Neural progenitor cell (in vitro differentiated cells): ENCODE results near the gene L3MBTL1. TPM values are rescaled to one million over a fixed set of nuclear protein-coding genes. Genes with fewer than 3 reads are reported as not detected.

Source experiments
- DNase-seq: peaks from one replicate; pipeline ENCODE4 v3.0.0-alpha.2; 2016; ENCODE audit warnings: low spot score
- H2AFZ ChIP-seq: fragments of 200-600 bp; sonication (generic); replicated peaks from 2 replicates; pipeline ENCODE4 v1.6.1; 2016; ENCODE audit warnings: antibody characterized with exemption
- H3F3A ChIP-seq: fragments of 200-600 bp; sonication (generic); 2 replicates; pipeline ENCODE4 v1.6.1; 2016; ENCODE audit warnings: antibody characterized with exemption, low read depth
- H3K27ac ChIP-seq: fragments of 200-600 bp; sonication (generic); 2 replicates; pipeline ENCODE4 v1.5.1; 2016; ENCODE audit warnings: mild to moderate bottlenecking
- H3K27me3 ChIP-seq: fragments of 200-600 bp; sonication (generic); 2 replicates; pipeline ENCODE4 v1.6.1; 2016; ENCODE audit warnings: mild to moderate bottlenecking, moderate library complexity
- H3K36me3 ChIP-seq: fragments of 200-600 bp; sonication (generic); 2 replicates; pipeline ENCODE4 v1.5.1; 2016
- H3K4me1 ChIP-seq: fragments of 200-600 bp; sonication (generic); 2 replicates; pipeline ENCODE4 v1.6.1; 2016; ENCODE audit warnings: mixed run types
- H3K4me2 ChIP-seq: fragments of 200-600 bp; sonication (generic); 2 replicates; pipeline ENCODE4 v1.6.1; 2016
- H3K4me3 ChIP-seq: fragments of 200-600 bp; sonication (generic); 2 replicates; pipeline ENCODE4 v1.5.1; 2016
- H3K79me2 ChIP-seq: fragments of 200-600 bp; sonication (generic); 2 replicates; pipeline ENCODE4 v1.6.1; 2016; ENCODE audit warnings: low read depth
- H3K9ac ChIP-seq: fragments of 200-600 bp; sonication (generic); 2 replicates; pipeline ENCODE4 v1.6.1; 2016
- H3K9me3 ChIP-seq: fragments of 200-600 bp; sonication (generic); 2 replicates; pipeline ENCODE4 v1.5.1; 2016; ENCODE audit warnings: low read depth
- H4K20me1 ChIP-seq: fragments of 200-600 bp; sonication (generic); 2 replicates; pipeline ENCODE4 v1.6.1; 2016; ENCODE audit warnings: low read depth
- H3K27ac Mint-ChIP-seq: 3 replicates; pipeline ENCODE4 v1.8.0; 2021; ENCODE audit warnings: mixed read lengths
- H3K27me3 Mint-ChIP-seq: 2 replicates; pipeline ENCODE4 v1.8.0; 2022; ENCODE audit warnings: low read depth, mild to moderate bottlenecking, inconsistent platforms, moderate library complexity, mixed read lengths; ENCODE audit not compliant: insufficient read depth
- H3K36me3 Mint-ChIP-seq: 3 replicates; pipeline ENCODE4 v1.8.0; 2021; ENCODE audit warnings: mixed read lengths
- H3K4me1 Mint-ChIP-seq: 3 replicates; pipeline ENCODE4 v1.8.0; 2021; ENCODE audit warnings: mixed read lengths
- H3K4me3 Mint-ChIP-seq: 3 replicates; pipeline ENCODE4 v1.8.0; 2021; ENCODE audit warnings: mild to moderate bottlenecking, moderate library complexity, mixed read lengths
- H3K9me3 Mint-ChIP-seq: 3 replicates; pipeline ENCODE4 v1.8.0; 2020; ENCODE audit warnings: mixed read lengths
- CTCF ChIP-seq: fragments of 200-600 bp; sonication (generic); IDR thresholded peaks from 2 replicates; pipeline ENCODE4 v1.5.1; 2017; ENCODE audit warnings: antibody characterized with exemption, mild to moderate bottlenecking
- EZH2 ChIP-seq: fragments of 200-600 bp; sonication (generic); IDR thresholded peaks from 2 replicates; pipeline ENCODE4 v1.6.1; 2017; ENCODE audit warnings: antibody characterized with exemption, mild to moderate bottlenecking, moderate library complexity
- EZH2phosphoT487 ChIP-seq: fragments of 200-600 bp; sonication (generic); IDR thresholded peaks from 2 replicates; pipeline ENCODE4 v1.6.1; 2017; ENCODE audit warnings: antibody characterized with exemption
- total RNA-seq: library from RNA; depleted of rRNA; stranded (reverse); fragments of >200 nt; gene quantifications from 2 replicates; pipeline ENCODE4 v1.2.3, GENCODE V29; 2015; ENCODE audit warnings: low replicate concordance

L3MBTL1 gene
- total RNA-seq, 1 donor from 2014 or later, result 27.6 TPM

GRCh38 chr20:43568706-43569105 lies 61.2 kb downstream of the L3MBTL1 start:
- Histone ChIP-seq H3K4me1 (no peaks in the 10 kb centered on the region), H4K20me1 (no peaks in the 10 kb centered on the region), H3K79me2 (no peaks in the 10 kb centered on the region), H3K4me2 (no peak overlapping the region), H3K9me3 (no peaks in the 10 kb centered on the region), H3K27me3 (no peaks in the 10 kb centered on the region), H2AFZ (no peak overlapping the region), H3K36me3 (no peaks in the 10 kb centered on the region), H3K4me3 (no peak overlapping the region), H3K27ac (no peak overlapping the region), H3K9ac (no peak overlapping the region), H3F3A (no peaks in the 10 kb centered on the region)
- TF ChIP-seq CTCF, result no peak
- TF ChIP-seq EZH2, result no peak
- TF ChIP-seq EZH2phosphoT487, result no peak
- H3K4me1 Mint-ChIP-seq, result peaks cover under 1% of the 10 kb centered on the region
- H3K27ac Mint-ChIP-seq, result peak overlapping the region; percentile 18
- no peaks in the 10 kb centered on the region for H3K36me3 Mint-ChIP-seq
- peak; percentile 12 for DNase-seq
- H3K27me3 Mint-ChIP-seq, result no peaks in the 10 kb centered on the region
- no peaks in the 10 kb centered on the region for H3K9me3 Mint-ChIP-seq
- H3K4me3 Mint-ChIP-seq, result no peak overlapping the region

- no peaks in the 10 kb centered on the region for H3K36me3 Mint-ChIP-seq
- H3K9me3 Mint-ChIP-seq, result no peaks in the 10 kb centered on the region
- H3K27ac ChIP-seq, result no peak overlapping the region
- no peak overlapping the region for H3K4me3 ChIP-seq
- H3K27me3 Mint-ChIP-seq, result no peaks in the 10 kb centered on the region
- TF ChIP-seq CTCF, result no peak
- TF ChIP-seq EZH2phosphoT487, result no peak
- no peak for TF ChIP-seq EZH2
- no peaks in the 10 kb centered on the region for H3K36me3 ChIP-seq
- H3K4me2 ChIP-seq, result no peak overlapping the region
- no peak overlapping the region for H2AFZ ChIP-seq
- H3K4me3 Mint-ChIP-seq, result no peak overlapping the region
- no peaks in the 10 kb centered on the region for H3F3A ChIP-seq
- no peaks in the 10 kb centered on the region for H3K9me3 ChIP-seq
- no peak overlapping the region for H3K27ac Mint-ChIP-seq
- H3K27me3 ChIP-seq, result no peaks in the 10 kb centered on the region
- no peaks in the 10 kb centered on the region for H3K4me1 ChIP-seq
- DNase-seq, result no peak
- H3K9ac ChIP-seq, result no peak overlapping the region
- H4K20me1 ChIP-seq, result no peaks in the 10 kb centered on the region
- no peaks in the 10 kb centered on the region for H3K79me2 ChIP-seq
- peaks cover 6% of the 10 kb centered on the region for H3K4me1 Mint-ChIP-seq
Measured at GRCh38 chr20:43569282-43569681, 61.8 kb downstream of the L3MBTL1 start.

GRCh38 chr20:43570496-43570895 lies 63.0 kb downstream of the L3MBTL1 start:
- Mint-ChIP-seq H3K27me3 (no peaks in the 10 kb centered on the region), H3K4me3 (no peak overlapping the region), H3K9me3 (no peaks in the 10 kb centered on the region), H3K4me1 (peaks cover 12% of the 10 kb centered on the region), H3K27ac (no peak overlapping the region), H3K36me3 (peaks cover 2% of the 10 kb centered on the region)
- H3K4me2 ChIP-seq, result no peak overlapping the region
- no peaks in the 10 kb centered on the region for H4K20me1 ChIP-seq
- H3K9ac ChIP-seq, result no peak overlapping the region
- no peaks in the 10 kb centered on the region for H3K4me1 ChIP-seq
- no peaks in the 10 kb centered on the region for H3K9me3 ChIP-seq
- no peaks in the 10 kb centered on the region for H3F3A ChIP-seq
- no peak for DNase-seq
- H3K4me3 ChIP-seq, result no peak overlapping the region
- no peak overlapping the region for H3K27ac ChIP-seq
- no peak overlapping the region for H2AFZ ChIP-seq
- H3K36me3 ChIP-seq, result no peaks in the 10 kb centered on the region
- no peaks in the 10 kb centered on the region for H3K79me2 ChIP-seq
- no peaks in the 10 kb centered on the region for H3K27me3 ChIP-seq
- TF ChIP-seq EZH2 (no peak), EZH2phosphoT487 (no peak), CTCF (no peak)

GRCh38 chr20:43571310-43571709 lies 63.8 kb downstream of the L3MBTL1 start:
- no peak overlapping the region for H3K27ac ChIP-seq
- H3K9me3 ChIP-seq, result no peaks in the 10 kb centered on the region
- DNase-seq, result no peak
- H3F3A ChIP-seq, result no peaks in the 10 kb centered on the region
- Mint-ChIP-seq H3K9me3 (no peaks in the 10 kb centered on the region), H3K4me1 (peaks cover 12% of the 10 kb centered on the region), H3K36me3 (peaks cover 2% of the 10 kb centered on the region), H3K27me3 (no peaks in the 10 kb centered on the region), H3K4me3 (peak overlapping the region; percentile 5), H3K27ac (no peak overlapping the region)
- no peak overlapping the region for H3K4me2 ChIP-seq
- no peak overlapping the region for H3K4me3 ChIP-seq
- no peaks in the 10 kb centered on the region for H4K20me1 ChIP-seq
- H2AFZ ChIP-seq, result no peak overlapping the region
- H3K27me3 ChIP-seq, result no peaks in the 10 kb centered on the region
- no peaks in the 10 kb centered on the region for H3K4me1 ChIP-seq
- TF ChIP-seq EZH2, result no peak
- no peaks in the 10 kb centered on the region for H3K79me2 ChIP-seq
- H3K9ac ChIP-seq, result no peak overlapping the region
- H3K36me3 ChIP-seq, result no peaks in the 10 kb centered on the region
